ENCODE results near the gene ASAP2. TPM values are rescaled to one million over a fixed set of nuclear protein-coding genes. Genes with fewer than 3 reads are reported as not detected.
A peak's percentile ranks its signal among the peaks of the same experiment; 100 is the strongest.

The ASAP2 gene
- total and polyA plus RNA-seq, 9 of the 15 experiments (the other 6 are each of a cell fraction or from before 2014, with no cell fraction given): 0.06 to 4.3 (median 3.1) TPM

- TF ChIP-seq, protein P1, sequence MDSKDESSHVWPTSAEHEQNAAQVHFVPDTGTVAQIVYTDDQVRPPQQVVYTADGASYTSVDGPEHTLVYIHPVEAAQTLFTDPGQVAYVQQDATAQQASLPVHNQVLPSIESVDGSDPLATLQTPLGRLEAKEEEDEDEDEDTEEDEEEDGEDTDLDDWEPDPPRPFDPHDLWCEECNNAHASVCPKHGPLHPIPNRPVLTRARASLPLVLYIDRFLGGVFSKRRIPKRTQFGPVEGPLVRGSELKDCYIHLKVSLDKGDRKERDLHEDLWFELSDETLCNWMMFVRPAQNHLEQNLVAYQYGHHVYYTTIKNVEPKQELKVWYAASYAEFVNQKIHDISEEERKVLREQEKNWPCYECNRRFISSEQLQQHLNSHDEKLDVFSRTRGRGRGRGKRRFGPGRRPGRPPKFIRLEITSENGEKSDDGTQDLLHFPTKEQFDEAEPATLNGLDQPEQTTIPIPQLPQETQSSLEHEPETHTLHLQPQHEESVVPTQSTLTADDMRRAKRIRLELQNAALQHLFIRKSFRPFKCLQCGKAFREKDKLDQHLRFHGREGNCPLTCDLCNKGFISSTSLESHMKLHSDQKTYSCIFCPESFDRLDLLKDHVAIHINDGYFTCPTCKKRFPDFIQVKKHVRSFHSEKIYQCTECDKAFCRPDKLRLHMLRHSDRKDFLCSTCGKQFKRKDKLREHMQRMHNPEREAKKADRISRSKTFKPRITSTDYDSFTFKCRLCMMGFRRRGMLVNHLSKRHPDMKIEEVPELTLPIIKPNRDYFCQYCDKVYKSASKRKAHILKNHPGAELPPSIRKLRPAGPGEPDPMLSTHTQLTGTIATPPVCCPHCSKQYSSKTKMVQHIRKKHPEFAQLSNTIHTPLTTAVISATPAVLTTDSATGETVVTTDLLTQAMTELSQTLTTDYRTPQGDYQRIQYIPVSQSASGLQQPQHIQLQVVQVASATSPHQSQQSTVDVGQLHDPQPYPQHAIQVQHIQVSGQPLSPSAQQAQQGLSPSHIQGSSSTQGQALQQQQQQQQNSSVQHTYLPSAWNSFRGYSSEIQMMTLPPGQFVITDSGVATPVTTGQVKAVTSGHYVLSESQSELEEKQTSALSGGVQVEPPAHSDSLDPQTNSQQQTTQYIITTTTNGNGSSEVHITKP (IDR thresholded peaks at IDR 0.05; ENCODE audit: partially characterized antibody): peak; percentile 38
- TF ChIP-seq HNRNPUL1 (IDR thresholded peaks at IDR 0.05; ENCODE audit: low read length) (no peak), SAFB (IDR thresholded peaks at IDR 0.05; ENCODE audit: borderline replicate concordance, low read depth, low read length) (no peak), NFRKB (IDR thresholded peaks at IDR 0.05; ENCODE audit: low read depth) (no peak), CREB1 (IDR thresholded peaks at IDR 0.05) (peak; percentile 51; the same call in 1 of the 2 replicates), CREB1 (CRISPR knock-in tag; IDR thresholded peaks at IDR 0.05) (peak; percentile 27; the same call in 1 of the 2 replicates), PREB (CRISPR knock-in tag; IDR thresholded peaks at IDR 0.05) (no peak), HDAC6 (IDR thresholded peaks at IDR 0.05; ENCODE audit: low read depth, low read length) (no peak), ZNF79 (CRISPR knock-in tag; IDR thresholded peaks at IDR 0.05; ENCODE audit: low read depth) (no peak), CREBBP (IDR thresholded peaks at IDR 0.05; ENCODE audit: low read depth, low read length) (no peak), ETV1 (tag; conservative IDR thresholded peaks at IDR 0.05; ENCODE audit: low read depth) (peak; percentile 58; the same call in 1 of the 2 replicates), GABPB1 (CRISPR knock-in tag; IDR thresholded peaks at IDR 0.05) (0 out of 2 replicates have a peak, but pooled peaks have one; percentile 18)
- TF ChIP-seq, protein P2, sequence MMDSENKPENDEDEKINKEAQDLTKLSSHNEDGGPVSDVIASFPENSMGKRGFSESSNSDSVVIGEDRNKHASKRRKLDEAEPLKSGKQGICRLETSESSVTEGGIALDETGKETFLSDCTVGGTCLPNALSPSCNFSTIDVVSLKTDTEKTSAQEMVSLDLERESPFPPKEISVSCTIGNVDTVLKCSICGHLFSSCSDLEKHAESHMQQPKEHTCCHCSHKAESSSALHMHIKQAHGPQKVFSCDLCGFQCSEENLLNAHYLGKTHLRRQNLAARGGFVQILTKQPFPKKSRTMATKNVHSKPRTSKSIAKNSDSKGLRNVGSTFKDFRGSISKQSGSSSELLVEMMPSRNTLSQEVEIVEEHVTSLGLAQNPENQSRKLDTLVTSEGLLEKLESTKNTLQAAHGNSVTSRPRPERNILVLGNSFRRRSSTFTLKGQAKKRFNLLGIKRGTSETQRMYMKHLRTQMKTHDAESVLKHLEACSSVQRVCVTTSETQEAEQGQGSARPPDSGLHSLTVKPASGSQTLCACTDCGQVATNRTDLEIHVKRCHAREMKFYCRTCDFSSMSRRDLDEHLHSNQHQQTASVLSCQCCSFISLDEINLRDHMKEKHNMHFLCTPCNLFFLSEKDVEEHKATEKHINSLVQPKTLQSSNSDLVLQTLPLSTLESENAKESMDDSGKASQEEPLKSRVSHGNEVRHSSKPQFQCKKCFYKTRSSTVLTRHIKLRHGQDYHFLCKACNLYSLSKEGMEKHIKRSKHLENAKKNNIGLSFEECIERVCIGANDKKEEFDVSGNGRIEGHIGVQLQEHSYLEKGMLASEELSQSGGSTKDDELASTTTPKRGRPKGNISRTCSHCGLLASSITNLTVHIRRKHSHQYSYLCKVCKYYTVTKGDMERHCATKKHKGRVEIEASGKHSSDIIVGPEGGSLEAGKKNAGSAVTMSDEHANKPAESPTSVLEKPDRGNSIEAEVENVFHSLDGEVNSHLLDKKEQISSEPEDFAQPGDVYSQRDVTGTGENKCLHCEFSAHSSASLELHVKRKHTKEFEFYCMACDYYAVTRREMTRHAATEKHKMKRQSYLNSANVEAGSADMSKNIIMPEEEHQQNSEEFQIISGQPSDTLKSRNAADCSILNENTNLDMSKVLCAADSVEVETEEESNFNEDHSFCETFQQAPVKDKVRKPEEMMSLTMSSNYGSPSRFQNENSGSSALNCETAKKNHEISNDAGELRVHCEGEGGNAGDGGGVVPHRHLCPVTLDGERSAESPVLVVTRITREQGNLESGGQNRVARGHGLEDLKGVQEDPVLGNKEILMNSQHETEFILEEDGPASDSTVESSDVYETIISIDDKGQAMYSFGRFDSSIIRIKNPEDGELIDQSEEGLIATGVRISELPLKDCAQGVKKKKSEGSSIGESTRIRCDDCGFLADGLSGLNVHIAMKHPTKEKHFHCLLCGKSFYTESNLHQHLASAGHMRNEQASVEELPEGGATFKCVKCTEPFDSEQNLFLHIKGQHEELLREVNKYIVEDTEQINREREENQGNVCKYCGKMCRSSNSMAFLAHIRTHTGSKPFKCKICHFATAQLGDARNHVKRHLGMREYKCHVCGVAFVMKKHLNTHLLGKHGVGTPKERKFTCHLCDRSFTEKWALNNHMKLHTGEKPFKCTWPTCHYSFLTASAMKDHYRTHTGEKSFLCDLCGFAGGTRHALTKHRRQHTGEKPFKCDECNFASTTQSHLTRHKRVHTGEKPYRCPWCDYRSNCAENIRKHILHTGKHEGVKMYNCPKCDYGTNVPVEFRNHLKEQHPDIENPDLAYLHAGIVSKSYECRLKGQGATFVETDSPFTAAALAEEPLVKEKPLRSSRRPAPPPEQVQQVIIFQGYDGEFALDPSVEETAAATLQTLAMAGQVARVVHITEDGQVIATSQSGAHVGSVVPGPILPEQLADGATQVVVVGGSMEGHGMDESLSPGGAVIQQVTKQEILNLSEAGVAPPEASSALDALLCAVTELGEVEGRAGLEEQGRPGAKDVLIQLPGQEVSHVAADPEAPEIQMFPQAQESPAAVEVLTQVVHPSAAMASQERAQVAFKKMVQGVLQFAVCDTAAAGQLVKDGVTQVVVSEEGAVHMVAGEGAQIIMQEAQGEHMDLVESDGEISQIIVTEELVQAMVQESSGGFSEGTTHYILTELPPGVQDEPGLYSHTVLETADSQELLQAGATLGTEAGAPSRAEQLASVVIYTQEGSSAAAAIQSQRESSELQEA (IDR thresholded peaks at IDR 0.05; ENCODE audit: low read depth): no peak
- TF ChIP-seq, protein P3, sequence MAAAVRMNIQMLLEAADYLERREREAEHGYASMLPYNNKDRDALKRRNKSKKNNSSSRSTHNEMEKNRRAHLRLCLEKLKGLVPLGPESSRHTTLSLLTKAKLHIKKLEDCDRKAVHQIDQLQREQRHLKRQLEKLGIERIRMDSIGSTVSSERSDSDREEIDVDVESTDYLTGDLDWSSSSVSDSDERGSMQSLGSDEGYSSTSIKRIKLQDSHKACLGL (CRISPR knock-in tag; IDR thresholded peaks at IDR 0.05; ENCODE audit: borderline replicate concordance, poor library complexity, severe bottlenecking): no peak
Observed at GRCh38 chr2:9331704-9332103, 125.1 kb downstream of the ASAP2 start (continued).
